ENCODE measurements around the gene TUT1. TPM values are rescaled to one million over a fixed set of nuclear protein-coding genes. Genes with fewer than 3 reads are reported as not detected.

TUT1 gene
- total and polyA plus RNA-seq, 2 of the 4 experiments (the other 2 are of a cell fraction), result 4.3 to 10.1 TPM

- TF ChIP-seq BHLHE40 (IDR thresholded peaks at IDR 0.05; ENCODE audit: low read depth, low read length) (no peak), MXI1 (IDR thresholded peaks at IDR 0.05; ENCODE audit: borderline replicate concordance, low read depth, low read length) (no peak), RCOR1 (IDR thresholded peaks at IDR 0.05; ENCODE audit: insufficient replicate concordance, low read length) (no peak), CHD1 (IDR thresholded peaks at IDR 0.05; ENCODE audit: low read depth, low read length) (no peak), MAZ (IDR thresholded peaks at IDR 0.05; ENCODE audit: borderline replicate concordance, low read depth, low read length) (no peak)
Observed at GRCh38 chr11:62547691-62548281, 43.5 kb downstream of the TUT1 start (continued).
